SK-N-DZ (cell line): Measurements from ENCODE around the gene BEND5. TPM values are rescaled to one million over a fixed set of nuclear protein-coding genes. Genes with fewer than 3 reads are reported as not detected.

Experiments used
- DNase-seq: peaks from one replicate; pipeline ENCODE4 v3.0.0-alpha.2; 2015; ENCODE audit warnings: low spot score
- polyA plus RNA-seq, 2 experiments: library from polyadenylated mRNA; depleted of rRNA; stranded (reverse); fragments of >200 nt; gene quantifications; 2 replicates each; pipeline ENCODE4 v1.2.3, GENCODE V29; 2014

BEND5 gene, protein sequence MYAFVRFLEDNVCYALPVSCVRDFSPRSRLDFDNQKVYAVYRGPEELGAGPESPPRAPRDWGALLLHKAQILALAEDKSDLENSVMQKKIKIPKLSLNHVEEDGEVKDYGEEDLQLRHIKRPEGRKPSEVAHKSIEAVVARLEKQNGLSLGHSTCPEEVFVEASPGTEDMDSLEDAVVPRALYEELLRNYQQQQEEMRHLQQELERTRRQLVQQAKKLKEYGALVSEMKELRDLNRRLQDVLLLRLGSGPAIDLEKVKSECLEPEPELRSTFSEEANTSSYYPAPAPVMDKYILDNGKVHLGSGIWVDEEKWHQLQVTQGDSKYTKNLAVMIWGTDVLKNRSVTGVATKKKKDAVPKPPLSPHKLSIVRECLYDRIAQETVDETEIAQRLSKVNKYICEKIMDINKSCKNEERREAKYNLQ
- 17.0 and 30.1 TPM in 2 replicates for polyA plus RNA-seq (2014; cell fraction: cytosol; rRNA removed)
- polyA plus RNA-seq (2014; cell fraction: nucleus; rRNA removed): 11.1 and 15.9 TPM in 2 replicates

DNA sequence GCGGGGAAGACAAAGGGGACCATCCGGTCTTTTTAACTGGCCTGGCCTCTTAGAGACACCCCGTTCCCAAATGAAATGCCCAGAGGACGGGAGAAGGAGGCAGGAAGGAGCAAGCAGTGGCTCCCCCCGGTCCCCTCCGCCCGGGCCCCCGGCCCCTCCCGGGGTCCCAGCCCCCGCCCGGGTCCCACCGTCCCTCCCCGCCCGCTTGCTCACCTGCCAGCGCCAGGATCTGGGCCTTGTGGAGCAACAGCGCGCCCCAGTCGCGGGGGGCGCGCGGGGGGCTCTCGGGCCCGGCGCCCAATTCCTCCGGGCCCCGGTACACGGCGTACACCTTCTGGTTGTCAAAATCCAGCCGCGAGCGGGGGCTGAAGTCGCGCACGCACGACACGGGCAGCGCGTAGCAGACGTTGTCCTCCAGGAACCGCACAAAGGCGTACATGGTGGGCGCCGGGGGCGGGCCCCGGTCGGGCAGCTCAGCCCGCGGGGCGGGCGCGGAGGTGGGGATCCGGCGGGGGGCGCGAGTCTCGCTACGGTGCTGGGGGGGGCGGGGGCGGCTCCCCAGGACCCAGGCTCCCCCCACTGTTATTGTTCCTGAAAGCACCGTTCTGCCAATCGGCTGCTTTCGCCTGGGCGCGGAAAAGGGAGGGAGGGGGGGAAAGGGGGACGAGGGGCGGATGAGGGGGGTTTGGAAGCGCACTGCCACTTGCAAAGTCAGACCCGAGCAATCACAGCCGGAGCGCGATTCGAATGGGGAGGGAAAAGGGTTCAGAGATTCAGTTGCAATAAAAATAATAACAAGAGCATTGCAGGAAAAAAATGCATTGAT, at the start of gene BEND5:
Gene BEND5, minus strand, starts transcription at position 499 of the 826 bp plus-strand sequence. Its CDS starts 60 bp downstream, at position 439.
- peak; percentile 70 for DNase-seq

DNA sequence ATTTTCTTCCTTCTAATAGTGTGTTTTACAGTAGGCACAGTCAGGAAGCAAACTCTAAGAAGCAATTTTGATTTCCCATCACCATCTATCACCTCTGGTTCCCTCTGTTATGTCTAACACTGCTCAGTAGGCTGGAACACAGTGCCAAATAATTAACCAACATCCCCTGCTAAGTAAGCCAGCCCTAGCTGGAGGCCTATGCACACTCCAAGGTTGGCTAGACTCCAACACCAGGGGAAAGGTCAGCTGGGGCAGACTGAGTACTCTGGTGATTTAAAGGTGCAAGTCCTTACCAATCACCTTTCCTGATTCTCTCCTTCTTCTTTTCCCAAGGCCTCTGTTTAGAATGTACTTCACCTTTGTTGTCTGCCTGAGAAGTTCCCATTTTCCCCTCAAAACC, 46.5 kb upstream of the BEND5 start:
- DNase-seq: no peak

DNA sequence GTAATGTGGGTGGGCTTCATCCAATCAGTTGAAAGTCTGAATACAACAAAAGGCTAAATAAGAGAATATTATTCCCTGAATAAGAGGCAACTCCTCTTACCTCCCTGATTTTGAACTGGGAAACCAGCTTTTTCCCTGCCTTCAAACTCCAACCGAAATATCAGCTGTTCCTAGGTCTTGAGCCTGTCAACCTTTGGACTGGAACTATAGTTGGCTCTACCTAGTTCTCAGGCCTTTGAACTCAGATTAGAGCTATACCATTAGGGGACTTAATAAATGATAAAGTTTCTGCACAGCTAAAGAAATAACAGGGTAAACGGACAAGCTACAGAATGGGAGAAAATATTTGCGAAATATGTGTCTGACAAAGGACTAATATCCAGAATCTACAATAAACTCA, 43.8 kb upstream of the BEND5 start:
- no peak for DNase-seq

DNA sequence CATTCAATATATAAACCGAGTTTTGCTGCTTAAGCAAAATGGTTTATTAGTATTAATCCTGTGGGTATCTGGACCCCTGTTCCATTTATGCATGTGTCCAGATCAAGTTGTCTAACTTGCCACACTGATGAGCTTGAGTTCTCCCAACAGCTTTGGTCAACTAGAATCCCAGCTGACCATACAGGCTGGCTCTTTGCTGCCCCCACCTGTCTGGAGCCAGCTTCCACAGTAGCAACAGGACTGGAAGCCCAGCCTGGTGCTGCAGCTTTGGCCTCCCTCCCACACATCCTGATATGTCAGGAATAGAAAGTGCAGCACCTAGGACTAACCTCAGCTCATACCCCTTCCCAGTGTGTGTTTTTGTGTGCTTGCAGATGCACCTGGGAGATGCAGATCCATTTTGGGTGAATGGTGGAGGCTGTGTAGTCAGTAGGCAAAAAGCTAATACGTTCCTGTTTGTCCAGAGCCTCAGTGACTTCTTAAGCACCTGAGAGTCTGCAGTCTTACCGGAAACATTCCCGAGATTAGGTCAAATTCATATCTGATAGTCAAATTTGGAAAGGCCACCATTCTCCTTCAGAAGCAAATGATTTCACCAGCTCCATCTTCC, 40.9 kb upstream of the BEND5 start:
- peak; percentile 76 for DNase-seq

DNA sequence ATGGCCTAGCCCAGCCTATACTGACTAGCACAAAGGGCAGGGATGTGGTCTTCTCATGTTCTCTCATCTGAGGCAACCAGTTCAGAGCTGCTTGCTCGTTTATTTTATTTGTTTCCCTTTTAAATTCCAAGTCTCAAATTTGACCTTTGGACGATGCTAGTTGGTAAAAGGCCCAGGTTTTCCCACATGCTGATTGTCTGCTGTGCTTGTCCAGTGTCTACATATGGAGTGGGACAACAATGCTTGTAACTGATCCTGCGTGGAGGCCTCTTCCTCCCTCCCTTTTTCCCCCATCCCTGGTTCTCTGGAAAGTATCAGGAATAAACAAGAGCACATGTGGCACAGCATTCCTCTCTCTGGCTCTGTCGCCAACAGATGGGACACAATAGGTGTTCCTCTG, 34.0 kb upstream of the BEND5 start:
- DNase-seq: no peak

DNA sequence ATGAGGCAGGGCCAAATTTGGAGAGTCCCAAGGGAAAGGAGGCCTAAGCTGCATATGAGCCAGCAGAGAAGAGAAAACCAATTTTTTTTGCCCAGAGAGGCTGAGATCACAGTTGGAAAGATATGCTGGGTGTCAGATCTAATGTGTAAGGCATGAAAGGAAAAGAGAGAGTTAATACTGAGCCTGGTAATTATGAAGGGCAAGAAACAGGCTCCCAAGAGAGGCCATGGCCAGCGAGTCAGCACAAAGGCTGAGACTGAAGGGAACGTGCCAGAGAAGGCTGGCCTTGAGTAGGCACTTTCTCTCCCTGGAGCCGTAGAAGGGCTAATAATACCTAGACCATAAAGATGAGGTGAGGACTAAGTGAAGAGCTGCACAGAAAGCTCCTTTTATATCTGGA, 31.8 kb upstream of the BEND5 start:
- DNase-seq: no peak

DNA sequence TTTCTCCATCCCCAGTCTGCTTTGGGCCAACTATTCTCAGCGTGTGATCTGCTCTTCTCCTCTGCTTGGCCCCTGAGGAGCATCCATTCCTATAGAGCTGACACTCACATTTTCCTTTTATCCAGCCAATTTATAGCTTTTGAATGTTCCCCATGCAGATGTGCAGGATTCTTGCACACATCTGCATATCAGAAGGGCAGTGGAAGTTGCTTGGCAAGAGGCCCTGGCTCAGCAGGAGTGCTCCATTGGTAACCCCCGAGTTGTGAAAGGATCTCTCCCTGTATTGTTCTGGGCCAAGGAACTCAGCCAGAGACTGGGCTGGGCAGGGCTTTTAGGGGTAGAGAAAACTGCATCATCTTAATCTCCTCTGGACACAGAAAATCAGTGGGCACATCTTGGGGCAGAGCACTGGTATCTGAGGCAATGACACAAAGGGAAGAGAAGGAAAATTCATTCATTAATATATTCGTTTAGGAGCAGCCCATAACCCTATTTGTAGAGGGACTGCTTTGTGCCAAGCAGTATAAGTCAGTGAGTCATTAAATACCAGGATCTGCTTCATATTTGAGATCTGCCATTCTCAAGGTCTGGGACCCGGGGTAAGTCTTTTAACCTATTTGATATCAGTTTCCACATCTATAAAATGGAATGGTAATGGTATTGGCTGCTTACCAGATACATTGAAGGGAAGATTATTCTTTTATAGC, 31.0 kb upstream of the BEND5 start:
- DNase-seq: no peak

DNA sequence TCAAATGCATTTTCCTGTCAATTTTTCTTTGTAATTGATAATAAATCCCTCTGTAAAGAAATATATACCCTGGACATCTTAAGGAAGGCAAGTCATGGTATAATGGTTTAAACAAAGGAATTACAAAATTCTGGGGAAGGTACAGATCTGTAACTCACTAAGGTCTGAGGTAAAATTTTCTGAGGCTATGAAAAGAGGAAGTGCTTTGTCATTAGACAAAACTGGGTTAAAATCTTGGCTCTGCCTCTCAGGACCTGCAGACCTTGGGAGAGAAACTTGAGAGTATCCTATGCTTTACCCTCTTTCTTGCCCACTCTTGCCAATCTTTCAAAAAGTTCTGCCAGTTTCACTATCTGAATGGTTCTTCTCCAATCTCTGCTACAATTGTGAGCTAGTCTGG, 26.8 kb upstream of the BEND5 start:
- DNase-seq: no peak

DNA sequence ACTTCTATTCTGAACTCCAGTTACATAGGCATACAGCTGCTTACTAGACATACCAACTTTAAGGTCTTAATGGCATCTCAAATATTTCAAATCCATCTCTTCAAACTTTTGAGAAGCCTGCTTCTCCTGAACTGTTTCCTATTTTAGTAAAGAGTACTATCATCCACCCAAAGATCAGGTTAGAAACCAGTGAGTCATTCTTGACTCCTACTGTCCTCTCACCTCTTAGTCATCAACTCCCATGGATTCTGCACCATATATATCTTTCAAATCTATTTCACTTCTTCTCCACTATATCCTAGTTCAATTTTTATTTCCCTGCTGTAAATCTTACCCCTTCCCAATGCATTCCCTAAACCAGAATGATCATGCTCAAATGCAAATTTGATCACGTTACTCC, 18.1 kb upstream of the BEND5 start:
- no peak for DNase-seq

DNA sequence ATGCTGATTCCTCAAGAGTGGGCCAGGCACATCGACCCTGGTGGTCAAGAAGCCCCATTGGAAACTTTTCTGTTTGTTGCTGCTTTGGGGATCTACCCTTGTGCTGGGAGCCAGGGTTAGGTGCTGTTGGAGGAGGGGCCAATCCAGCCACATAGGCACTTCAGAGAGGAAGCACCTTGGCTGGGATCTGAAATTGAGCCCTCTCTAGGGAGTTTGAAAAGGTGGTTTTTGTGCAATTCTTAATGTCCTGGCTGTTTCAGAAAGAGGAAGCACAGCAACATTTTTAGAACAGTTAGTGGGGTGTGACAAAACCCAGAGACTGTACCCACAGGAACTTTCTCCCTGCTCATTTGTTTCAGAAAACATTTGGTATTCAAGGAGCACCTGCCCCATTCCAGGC, 17.2 kb upstream of the BEND5 start:
- DNase-seq: no peak

DNA sequence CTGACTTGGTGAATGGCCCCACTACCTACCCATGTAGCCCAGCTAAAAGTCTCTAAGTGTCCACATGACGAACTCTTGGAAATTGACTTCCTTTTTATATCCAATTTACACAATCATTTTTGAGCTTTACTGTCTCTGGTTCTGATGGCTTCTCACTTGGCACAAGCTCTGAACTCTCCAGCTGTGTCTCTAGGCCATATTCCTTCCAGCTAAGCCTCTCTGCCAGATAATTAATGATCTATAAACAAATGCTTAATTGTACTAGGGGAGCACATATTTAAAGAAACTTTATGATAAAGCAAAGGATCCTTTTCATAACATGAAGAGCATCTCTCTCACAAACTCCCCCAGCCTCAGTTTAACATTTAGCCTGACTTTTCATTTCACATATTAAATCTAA, 16.3 kb upstream of the BEND5 start:
- no peak for DNase-seq

DNA sequence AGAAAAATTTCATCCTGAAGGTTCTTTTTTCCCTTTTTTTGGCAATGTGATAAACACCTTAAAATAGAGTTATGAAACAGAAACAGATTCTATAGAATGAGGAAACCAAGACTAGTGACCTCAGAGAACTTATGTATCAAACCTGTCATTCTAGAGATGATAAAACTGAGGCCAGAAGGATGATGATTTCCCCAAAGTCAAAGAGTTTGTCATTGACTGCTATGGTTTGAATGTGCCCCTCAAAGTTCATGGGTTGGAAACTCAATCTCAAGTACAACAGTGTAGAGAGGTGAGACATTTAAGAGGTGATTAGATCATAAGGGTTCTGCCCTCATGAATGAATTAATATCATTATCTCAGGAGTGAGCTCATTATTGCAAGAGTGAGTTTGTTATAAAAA, 13.7 kb upstream of the BEND5 start:
- DNase-seq: no peak

DNA sequence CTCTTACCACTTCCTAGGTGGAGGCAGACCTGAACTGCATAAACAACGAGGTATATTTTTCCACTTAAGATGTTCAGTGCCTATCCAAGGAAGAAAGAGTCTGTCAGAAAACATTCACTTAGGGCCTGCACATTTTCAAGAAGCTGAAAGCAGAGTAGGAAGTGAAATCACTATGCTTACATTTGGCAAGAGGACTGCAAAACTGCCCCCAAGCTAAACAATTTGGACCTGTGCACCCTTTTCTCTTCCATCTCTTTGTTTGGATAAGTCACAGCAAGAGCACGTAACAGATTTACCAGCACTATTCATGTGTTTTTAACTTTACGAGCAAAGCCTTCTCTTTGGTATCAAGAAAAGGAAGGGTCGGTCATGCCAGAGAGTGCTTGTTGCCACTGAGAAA, 13.2 kb upstream of the BEND5 start:
- no peak for DNase-seq

DNA sequence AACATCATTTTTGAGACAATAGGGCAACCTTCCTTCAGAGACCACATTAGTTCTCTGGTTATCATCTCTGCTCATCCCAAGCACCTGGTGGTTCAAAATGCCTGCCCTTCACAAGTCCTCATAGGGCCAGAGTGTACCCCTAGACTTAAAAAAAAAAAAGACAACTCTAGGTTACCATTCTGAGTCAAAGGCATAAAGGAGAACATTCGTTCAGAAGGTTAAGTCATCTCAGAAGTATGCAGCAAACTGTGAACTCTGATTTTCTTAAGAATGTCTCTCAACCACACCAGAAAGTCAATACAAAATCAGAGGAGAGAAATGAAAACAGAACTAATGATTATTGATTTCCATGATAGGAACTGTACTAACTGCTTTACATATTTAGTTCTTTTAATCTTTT, 9.2 kb upstream of the BEND5 start:
- DNase-seq: no peak

DNA sequence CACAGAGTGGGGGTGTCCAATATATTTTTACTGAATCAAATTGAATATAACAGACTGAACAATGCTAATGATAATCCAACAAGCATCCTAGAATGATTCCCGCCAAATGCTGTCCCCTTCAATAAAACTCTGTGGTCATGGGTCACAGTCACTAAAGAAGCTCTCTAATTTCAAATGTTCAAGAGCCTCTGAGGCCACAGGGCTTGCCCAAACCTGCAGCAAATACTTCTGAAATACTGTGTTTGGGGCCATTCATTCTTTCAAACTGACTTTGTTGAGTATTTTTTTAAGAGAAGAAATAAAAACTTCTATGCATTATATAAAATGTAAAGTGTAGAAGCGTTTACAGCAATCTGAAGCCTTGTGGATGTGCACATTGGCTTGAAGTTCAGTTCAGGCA, 7.6 kb upstream of the BEND5 start:
- DNase-seq: no peak

DNA sequence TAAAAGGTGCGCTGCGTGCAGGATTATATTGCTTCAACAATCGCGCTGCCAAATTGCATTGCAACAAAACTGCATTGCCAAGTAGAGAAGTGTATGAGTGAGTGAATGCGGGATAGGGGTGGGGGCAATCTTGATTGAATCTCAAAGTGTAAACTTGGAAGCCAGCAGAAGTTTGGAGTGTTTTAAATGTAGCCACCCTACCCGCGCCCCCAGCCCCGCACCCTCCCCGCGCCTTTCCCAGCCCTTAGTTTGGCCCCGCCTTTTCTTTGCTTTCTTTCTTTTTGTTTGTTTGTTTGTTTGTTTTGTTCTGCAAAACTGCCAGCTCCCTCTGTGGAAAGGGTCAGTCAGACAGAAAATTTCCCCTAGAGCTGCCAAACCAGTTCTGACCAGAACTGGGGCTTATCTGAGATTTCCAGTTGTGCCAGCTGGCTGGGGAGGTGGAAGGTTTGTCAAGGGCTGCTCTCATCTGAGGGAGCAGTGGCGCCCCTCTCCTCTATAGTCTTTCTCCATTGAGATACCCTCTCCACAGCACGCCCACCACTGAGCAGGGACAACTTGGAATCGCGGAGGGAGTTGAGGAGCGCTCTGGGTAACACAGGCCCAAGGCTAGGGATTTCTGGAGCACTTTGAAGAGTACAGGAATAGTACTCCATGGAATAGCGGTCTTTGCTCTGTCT, 666 bp upstream of the BEND5 start:
- DNase-seq: peak; percentile 26

DNA sequence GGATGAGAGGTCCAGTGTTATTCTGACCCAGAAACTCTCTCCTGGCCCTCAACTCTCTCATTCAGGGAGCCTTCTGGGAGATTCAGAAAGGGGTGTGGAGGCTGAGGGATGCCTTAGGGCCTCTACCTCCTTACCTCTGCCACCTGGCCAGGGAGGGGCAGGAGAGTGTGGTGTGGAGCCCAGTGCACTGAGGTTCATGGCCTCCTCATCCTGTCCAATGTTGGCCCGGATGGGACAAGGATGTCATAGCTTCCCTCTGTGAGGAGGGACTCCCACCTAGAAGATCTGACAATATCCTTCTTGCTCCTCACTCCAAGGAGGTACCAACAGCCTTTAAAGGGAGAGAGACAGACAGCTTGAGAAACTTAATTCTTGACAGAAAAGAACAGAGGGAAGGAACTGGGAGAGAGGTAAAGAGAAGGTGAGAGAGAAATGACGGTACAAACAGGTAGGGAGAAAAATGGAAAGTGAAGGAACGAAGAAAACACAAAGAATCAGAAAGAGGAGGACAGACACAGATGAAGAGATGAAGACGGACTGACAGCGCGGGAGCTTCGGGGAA, 779 bp downstream of the BEND5 start:
- peak; percentile 13 for DNase-seq

DNA sequence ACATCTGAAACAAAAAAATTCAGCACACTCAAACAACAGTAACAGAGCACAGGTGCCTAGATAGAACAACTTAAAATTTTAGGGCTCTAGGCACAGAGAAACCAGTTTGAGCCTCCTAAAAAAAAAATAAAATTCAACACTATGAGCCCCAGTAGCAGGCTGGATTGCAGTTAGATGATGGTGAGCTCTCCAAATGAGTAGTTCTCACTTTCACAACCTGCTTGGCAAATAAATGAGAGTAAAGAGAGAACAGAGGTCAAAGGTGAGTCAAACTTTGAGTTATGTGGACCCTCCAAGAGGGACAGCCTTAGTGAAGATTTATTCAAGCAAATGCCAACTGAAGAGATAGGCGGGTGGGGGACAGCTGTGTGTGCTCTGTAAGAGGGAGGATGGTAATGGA, 3.6 kb downstream of the BEND5 start:
- DNase-seq: no peak

DNA sequence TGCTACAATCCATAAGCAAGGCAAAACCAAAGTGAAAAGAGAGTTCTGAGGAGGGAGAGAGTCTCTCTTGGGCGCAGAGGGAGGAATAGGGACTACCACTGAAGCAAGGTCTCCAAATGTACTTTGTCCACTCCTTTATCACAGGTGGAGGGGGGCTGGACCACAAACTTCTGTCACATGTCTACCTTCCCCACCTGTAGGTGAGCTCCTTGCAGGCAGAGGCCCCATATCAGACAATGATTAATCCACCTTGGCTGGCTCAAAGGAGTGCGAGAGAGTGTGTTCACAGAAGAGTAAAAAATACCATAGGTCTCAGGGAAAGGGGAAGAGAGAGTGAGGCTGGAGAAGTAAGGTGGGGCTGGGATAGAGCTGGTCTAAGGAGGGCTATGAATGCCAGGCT, 4.5 kb downstream of the BEND5 start:
- DNase-seq: no peak

DNA sequence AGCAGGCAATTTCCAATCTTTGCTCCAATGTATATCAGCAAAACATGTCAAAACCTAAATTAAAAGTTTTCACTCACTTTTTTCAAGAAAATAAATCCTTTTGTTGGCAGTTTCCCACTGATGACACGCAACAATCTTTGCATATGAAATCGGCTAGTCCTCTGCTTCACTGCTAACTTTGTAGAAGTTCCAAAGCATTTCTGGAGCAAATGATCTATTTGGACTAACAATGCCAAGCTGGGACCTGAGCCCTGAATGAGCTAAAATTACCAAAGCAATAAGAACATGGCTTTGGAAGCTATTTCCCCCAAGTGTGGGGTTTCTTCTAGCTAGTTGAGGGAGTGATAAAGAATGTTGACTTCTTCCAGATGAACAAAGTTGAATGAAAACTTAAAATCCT, 5.1 kb downstream of the BEND5 start:
- no peak for DNase-seq
